PC-9 (cell line): Measurements from ENCODE around the gene GORASP1.

Source experiments
- EZH2 ChIP-seq: fragments of 200-600 bp; sonication (generic); IDR thresholded peaks from 2 replicates; pipeline ENCODE4 v1.8.0; 2017; ENCODE audit warnings: antibody characterized with exemption, low read depth
- TF ChIP-seq, protein P1 (sequence below): fragments of 200-600 bp; sonication (generic); conservative IDR thresholded peaks from 2 replicates; pipeline ENCODE4 v1.6.1; 2017; ENCODE audit warnings: mixed run types, antibody characterized with exemption, mild to moderate bottlenecking, moderate library complexity

DNA sequence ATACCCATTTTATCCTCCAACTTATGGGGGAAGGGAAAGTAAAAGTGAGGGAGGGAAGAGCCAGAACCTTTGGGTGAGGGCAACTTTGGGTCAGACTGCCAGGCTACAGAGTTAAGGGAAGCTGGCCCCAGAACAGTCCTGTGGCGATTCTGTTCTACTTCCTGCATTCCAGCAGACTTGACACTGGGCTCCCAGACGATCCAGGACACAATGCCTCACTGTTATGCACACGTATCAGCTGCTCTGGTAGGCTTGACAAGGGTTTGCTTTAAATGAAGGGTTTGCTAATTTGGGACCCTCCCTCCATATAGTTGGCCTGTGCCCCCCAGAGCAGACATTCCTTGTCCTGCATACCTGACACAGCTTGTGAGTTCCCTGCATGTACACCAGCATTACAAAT is 10.7 kb downstream of the GORASP1 start:
- TF ChIP-seq, protein P1, sequence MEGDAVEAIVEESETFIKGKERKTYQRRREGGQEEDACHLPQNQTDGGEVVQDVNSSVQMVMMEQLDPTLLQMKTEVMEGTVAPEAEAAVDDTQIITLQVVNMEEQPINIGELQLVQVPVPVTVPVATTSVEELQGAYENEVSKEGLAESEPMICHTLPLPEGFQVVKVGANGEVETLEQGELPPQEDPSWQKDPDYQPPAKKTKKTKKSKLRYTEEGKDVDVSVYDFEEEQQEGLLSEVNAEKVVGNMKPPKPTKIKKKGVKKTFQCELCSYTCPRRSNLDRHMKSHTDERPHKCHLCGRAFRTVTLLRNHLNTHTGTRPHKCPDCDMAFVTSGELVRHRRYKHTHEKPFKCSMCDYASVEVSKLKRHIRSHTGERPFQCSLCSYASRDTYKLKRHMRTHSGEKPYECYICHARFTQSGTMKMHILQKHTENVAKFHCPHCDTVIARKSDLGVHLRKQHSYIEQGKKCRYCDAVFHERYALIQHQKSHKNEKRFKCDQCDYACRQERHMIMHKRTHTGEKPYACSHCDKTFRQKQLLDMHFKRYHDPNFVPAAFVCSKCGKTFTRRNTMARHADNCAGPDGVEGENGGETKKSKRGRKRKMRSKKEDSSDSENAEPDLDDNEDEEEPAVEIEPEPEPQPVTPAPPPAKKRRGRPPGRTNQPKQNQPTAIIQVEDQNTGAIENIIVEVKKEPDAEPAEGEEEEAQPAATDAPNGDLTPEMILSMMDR: no peak
- TF ChIP-seq EZH2: no peak
